Keratinocyte (primary cell): ENCODE measurements around the gene SDK2. TPM values are rescaled to one million over a fixed set of nuclear protein-coding genes. Genes with fewer than 3 reads are reported as not detected.

Experiments used
- DNase-seq: peaks from one replicate; pipeline ENCODE4 v3.0.0-alpha.2; 2011; ENCODE audit warnings: low read depth, missing footprints, low spot score
- FAIRE-seq: peaks from 2 replicates; lab custom pipeline; 2011; peaks lifted over from hg19 to GRCh38; lab: Jason Lieb, UNC
- H2AFZ ChIP-seq: 2 replicates; pipeline ENCODE4 v1.6.0; 2012; ENCODE audit warnings: low read length, control low read depth, inconsistent platforms; ENCODE audit not compliant: control insufficient read depth
- H3K27ac ChIP-seq: 2 replicates; pipeline ENCODE4 v1.5.1; 2011; ENCODE audit warnings: low read length; ENCODE audit not compliant: control insufficient read depth, insufficient read depth
- H3K27me3 ChIP-seq: 3 replicates; pipeline ENCODE4 v1.6.0; 2011; ENCODE audit warnings: low read length; ENCODE audit not compliant: control insufficient read depth, insufficient read depth; ENCODE audit errors: extremely low read depth
- H3K36me3 ChIP-seq, 2 experiments: 2 replicates in 1 of 2; 3 replicates in 1 of 2; pipeline ENCODE4 v1.5.1; 2011; ENCODE audit warnings: low read length in 2 of 2, mild to moderate bottlenecking in 1 of 2; ENCODE audit not compliant: control insufficient read depth in 2 of 2, insufficient read depth in 2 of 2; ENCODE audit errors: extremely low read depth in 1 of 2
- H3K4me1 ChIP-seq: 3 replicates; pipeline ENCODE4 v1.5.1; 2011; ENCODE audit warnings: low read length; ENCODE audit not compliant: control insufficient read depth, insufficient read depth; ENCODE audit errors: extremely low read depth
- H3K4me2 ChIP-seq: 3 replicates; pipeline ENCODE4 v1.6.0; 2011; ENCODE audit warnings: low read depth, low read length; ENCODE audit not compliant: control insufficient read depth, insufficient read depth; ENCODE audit errors: extremely low read depth
- H3K4me3 ChIP-seq, 3 experiments: fragments of 200-600 bp in 1 of 3; sonication (generic) in 1 of 3; 2 replicates in 2 of 3; 3 replicates in 1 of 3; pipeline ENCODE4 v1.5.1; 2011 to 2016; ENCODE audit warnings: low read length in 3 of 3, mild to moderate bottlenecking in 3 of 3, control low read depth in 2 of 3, inconsistent platforms in 1 of 3, low read depth in 1 of 3, mixed read lengths in 1 of 3, mixed run types in 1 of 3, moderate library complexity in 1 of 3; ENCODE audit not compliant: control insufficient read depth in 2 of 3, insufficient read depth in 2 of 3; ENCODE audit errors: extremely low read depth in 1 of 3
- H3K79me2 ChIP-seq: 2 replicates; pipeline ENCODE4 v1.6.0; 2012; ENCODE audit warnings: low read length; ENCODE audit not compliant: control insufficient read depth, insufficient read depth
- H3K9ac ChIP-seq: 3 replicates; pipeline ENCODE4 v1.6.0; 2011; ENCODE audit warnings: low read length; ENCODE audit not compliant: control insufficient read depth, insufficient read depth; ENCODE audit errors: extremely low read depth
- H3K9me1 ChIP-seq: 3 replicates; pipeline ENCODE4 v1.6.0; 2011; ENCODE audit warnings: low read length; ENCODE audit not compliant: control insufficient read depth, insufficient read depth; ENCODE audit errors: extremely low read depth
- H3K9me3 ChIP-seq: 2 replicates; pipeline ENCODE4 v1.5.1; 2012; ENCODE audit warnings: low read depth, low read length; ENCODE audit not compliant: control insufficient read depth
- H4K20me1 ChIP-seq: 3 replicates; pipeline ENCODE4 v1.6.0; 2011; ENCODE audit warnings: low read length; ENCODE audit not compliant: control insufficient read depth, insufficient read depth; ENCODE audit errors: extremely low read depth
- CTCF ChIP-seq, 3 experiments: IDR thresholded peaks in 1 of 3; conservative IDR thresholded peaks in 1 of 3; optimal IDR thresholded peaks in 1 of 3; 2 replicates in 2 of 3; 3 replicates in 1 of 3; pipeline versions ENCODE3 to v1.5.1; 2011; ENCODE audit warnings: low read length in 3 of 3, mild to moderate bottlenecking in 3 of 3, moderate library complexity in 2 of 3, control low read depth in 1 of 3, inconsistent platforms in 1 of 3; ENCODE audit not compliant: insufficient read depth in 2 of 3; ENCODE audit errors: extremely low read depth in 1 of 3
- EZH2 ChIP-seq: IDR thresholded peaks from one replicate; pipeline ENCODE4 v1.6.1; 2012; ENCODE audit warnings: inconsistent platforms, mild to moderate bottlenecking, low read length, moderate library complexity
- dilution Hi-C: fragments of 300-500 bp; cut with MboI; formaldehyde crosslinking; loops from one replicate; pipeline ENCODE4 v1.7.0; 2020; ENCODE audit warnings: low sequenced_read_pairs; ENCODE audit not compliant: extremely low pct_ligation_motif_present
- polyA plus RNA-seq, 5 experiments: library from polyadenylated mRNA; depleted of rRNA in 3 of 5; stranded (reverse) in 3 of 5; stranded (forward) in 1 of 5; unstranded in 1 of 5; fragments of >200 nt; gene quantifications; 1 replicate in 1 of 5; 2 replicates in 3 of 5; 3 replicates in 1 of 5; pipeline versions ENCODE4 v1.2.1 to v1.2.3, GENCODE V29; 2011 to 2012; ENCODE audit warnings: missing spikeins in 2 of 5, low read depth in 1 of 5, low replicate concordance in 1 of 5

Gene SDK2
- polyA plus RNA-seq, 1 donor (not counting 4 experiments of a cell fraction or from before 2014, with no cell fraction given) = 1.8 TPM

- no peak overlapping the region for H3K4me2 ChIP-seq
- no peaks in the 10 kb centered on the region for H3K79me2 ChIP-seq
- no peaks in the 10 kb centered on the region for H4K20me1 ChIP-seq
- H3K4me3 ChIP-seq = no peak overlapping the region
- no peak for TF ChIP-seq CTCF (optimal IDR thresholded peaks at IDR 0.05 in 1 of 3, IDR thresholded peaks at IDR 0.05 in 1 of 3, conservative IDR thresholded peaks at IDR 0.05 in 1 of 3; ENCODE audit: extremely low read depth in 1 of 3, insufficient read depth in 2 of 3, low read length in 3 of 3)
- no peak for TF ChIP-seq EZH2
- H3K9me3 ChIP-seq = no peaks in the 10 kb centered on the region
- no peaks in the 10 kb centered on the region for H3K9me1 ChIP-seq
- H3K27ac ChIP-seq = no peak overlapping the region
- dilution Hi-C loops = no loop called here
- H3K9ac ChIP-seq = no peak overlapping the region
- H3K36me3 ChIP-seq = peaks cover 0 to 8% of the 10 kb centered on the region in 2 experiments
- no peaks in the 10 kb centered on the region for H3K27me3 ChIP-seq
- no peak overlapping the region for H2AFZ ChIP-seq
- DNase-seq (no peak), FAIRE-seq (no peak)
- H3K4me1 ChIP-seq = no peaks in the 10 kb centered on the region
Measured at GRCh38 chr17:73397278-73397826, 246.9 kb downstream of the SDK2 start.

- no peak for DNase-seq
- no peak overlapping the region for H3K9ac ChIP-seq
- no peaks in the 10 kb centered on the region for H3K27me3 ChIP-seq
- TF ChIP-seq CTCF (optimal IDR thresholded peaks at IDR 0.05 in 1 of 3, IDR thresholded peaks at IDR 0.05 in 1 of 3, conservative IDR thresholded peaks at IDR 0.05 in 1 of 3; ENCODE audit: extremely low read depth in 1 of 3, insufficient read depth in 2 of 3, low read length in 3 of 3) (no peak), EZH2 (no peak)
- no peaks in the 10 kb centered on the region for H4K20me1 ChIP-seq
- no peak overlapping the region for H3K4me3 ChIP-seq
- H3K79me2 ChIP-seq = no peaks in the 10 kb centered on the region
- H3K9me3 ChIP-seq = no peaks in the 10 kb centered on the region
- peaks cover 0 to 8% of the 10 kb centered on the region in 2 experiments for H3K36me3 ChIP-seq
- no peak overlapping the region for H3K27ac ChIP-seq
- no peak overlapping the region for H3K4me2 ChIP-seq
- dilution Hi-C loops = no loop called here
- no peaks in the 10 kb centered on the region for H3K9me1 ChIP-seq
- no peaks in the 10 kb centered on the region for H3K4me1 ChIP-seq
- no peak overlapping the region for H2AFZ ChIP-seq
- FAIRE-seq = no peak
Measured at GRCh38 chr17:73396431-73397277, 247.6 kb downstream of the SDK2 start.
